HG03280 (cell line): Measurements from ENCODE around the gene ARFGAP1.

ENCODE experiments used
- ATAC-seq: cut with Tn5 transposase; IDR thresholded peaks from one replicate; pipeline ENCODE4 v1.9.1; 2021; ENCODE audit warnings: mild to moderate bottlenecking, moderate library complexity; ENCODE audit not compliant: unreplicated experiment

The ARFGAP1 gene

GRCh38 chr20:63258781-63259180 is 13.8 kb upstream of the ARFGAP1 start:
- ATAC-seq, result no peak

GRCh38 chr20:63259734-63260460 is 12.7 kb upstream of the ARFGAP1 start:
- ATAC-seq, result no peak

DNA sequence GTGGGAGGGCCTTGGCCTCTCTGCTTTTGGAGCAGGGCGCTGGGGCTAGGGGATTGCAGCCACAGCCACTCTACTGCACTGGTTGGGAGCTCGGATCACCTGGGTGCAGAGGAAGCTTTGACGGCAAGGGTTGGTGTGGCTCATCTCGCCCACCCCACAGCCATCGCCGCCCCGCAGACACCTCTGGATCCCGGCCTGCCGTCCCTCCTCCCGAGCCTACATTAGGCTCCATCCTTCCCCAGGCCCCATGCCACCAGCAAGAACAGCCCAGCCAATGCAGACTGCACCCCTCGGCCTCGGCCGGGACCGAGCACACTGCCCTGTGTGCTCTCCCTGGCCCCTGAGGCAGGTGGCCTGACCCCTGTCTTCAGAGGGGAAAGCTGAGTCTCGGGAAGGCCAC is 12.1 kb upstream of the ARFGAP1 start:
- no peak for ATAC-seq

DNA sequence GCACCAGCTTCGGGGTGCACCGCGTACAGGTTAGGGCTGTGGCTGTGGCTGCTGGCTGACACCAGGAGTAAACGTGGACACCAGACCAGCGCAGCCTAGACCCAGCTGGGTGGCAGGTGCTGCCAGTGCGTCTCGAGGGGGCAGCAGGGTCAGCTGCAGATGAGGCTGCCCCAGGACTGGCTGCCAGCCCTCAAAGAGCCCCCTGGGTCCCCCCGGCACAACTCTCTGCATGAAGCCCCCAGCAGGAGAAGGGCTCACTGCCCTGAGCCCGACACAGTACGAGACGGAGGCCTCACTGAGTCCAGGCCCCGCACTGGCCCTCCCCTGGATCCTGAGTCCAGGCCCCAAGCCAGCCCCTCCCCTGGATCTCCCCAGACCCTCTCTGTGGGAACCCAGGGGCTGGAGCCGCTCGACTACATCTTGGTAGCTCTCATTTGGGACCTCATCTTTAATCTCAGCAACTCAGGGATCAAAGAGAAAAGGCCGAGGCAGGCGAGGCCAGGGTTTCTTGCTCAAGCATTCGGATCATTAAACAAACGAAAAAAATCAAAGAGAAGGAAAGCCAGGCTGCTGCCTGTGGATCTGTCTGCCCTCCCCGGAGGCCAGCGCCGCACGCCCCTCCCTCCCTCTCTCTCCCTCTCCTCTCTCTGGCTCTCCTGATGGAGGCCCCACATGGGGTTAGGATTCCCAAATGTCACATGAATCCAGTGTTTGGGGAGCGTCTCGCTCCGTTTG is 11.4 kb upstream of the ARFGAP1 start:
- ATAC-seq, result no peak

GRCh38 chr20:63261795-63262528 is 10.7 kb upstream of the ARFGAP1 start:
- ATAC-seq, result no peak

- no peak for ATAC-seq
These were observed 9.8 kb upstream of the ARFGAP1 start for GRCh38 chr20:63262836-63263235.

- ATAC-seq, result no peak
These were observed 8.6 kb upstream of the ARFGAP1 start for GRCh38 chr20:63264000-63264399.

DNA sequence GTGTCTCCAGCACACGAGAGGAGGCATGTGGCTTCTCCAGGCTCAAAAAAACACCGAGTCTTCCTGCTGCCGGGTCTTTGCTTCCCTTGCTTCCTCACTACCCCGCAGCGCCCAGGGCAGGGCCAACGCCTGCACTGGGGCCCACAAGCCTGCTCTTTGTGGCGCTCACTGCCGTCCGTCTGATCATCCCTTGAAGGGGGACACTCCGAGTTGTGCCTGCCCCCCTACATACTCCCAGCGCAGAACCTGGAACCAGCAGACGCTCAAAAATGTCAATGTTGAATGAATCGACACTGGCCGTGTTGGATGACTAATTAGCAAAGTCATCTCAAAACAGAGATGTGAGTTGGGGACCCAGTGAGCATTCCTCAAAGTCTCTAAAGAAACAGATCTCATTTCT is 8.1 kb upstream of the ARFGAP1 start:
- ATAC-seq, result no peak

DNA sequence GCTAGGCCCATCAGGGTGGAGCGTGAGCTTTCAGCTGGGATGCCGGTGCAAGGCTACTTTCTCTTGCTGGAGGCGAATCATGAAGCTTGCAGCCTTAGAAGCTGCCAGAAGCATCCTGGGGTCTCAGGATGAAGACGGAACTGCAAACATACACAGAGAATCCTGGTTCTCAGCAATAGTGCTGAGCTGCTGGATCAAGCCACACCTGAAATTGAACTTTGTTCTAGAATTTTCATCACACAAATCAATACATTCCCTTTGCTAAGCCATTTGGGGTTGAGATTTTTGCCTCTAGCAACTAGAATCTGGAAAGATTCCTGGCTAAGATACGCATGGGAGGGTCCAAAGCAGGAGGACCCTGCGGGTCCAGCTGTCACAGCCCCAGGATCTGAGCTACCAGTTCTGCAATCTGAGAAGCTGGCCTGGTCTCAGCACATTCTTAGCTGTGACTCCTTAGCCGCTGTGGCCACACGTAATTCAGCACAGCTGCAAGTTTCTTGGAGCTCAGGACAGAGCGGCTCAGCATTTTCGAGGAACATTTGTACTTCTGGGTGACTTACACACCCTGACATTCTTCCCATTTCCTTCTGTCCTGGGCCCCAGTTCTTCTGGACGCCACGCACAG is 6.6 kb upstream of the ARFGAP1 start:
- no peak for ATAC-seq

- ATAC-seq, result no peak
These were observed 4.9 kb upstream of the ARFGAP1 start for GRCh38 chr20:63267691-63268090.

DNA sequence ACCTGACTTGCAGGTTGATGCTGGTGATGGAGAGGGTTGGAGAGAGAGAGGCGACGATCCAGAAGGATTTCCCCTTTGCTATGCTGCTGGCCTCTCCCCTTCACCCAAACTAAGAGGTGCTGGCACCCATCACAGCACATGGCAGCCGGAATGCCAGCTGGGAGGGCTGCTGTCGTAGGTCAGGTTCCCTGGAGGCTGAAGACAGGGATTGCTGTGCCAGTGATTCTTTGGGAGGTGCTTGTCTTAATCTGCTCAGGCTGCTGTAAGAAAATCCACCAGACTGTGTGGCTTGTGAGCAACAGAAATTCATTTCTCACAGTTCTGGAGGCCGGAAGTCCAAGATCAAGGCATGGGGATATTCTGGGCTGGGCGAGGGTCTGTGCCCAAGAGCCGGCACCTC is 4.4 kb upstream of the ARFGAP1 start:
- ATAC-seq, result no peak

DNA sequence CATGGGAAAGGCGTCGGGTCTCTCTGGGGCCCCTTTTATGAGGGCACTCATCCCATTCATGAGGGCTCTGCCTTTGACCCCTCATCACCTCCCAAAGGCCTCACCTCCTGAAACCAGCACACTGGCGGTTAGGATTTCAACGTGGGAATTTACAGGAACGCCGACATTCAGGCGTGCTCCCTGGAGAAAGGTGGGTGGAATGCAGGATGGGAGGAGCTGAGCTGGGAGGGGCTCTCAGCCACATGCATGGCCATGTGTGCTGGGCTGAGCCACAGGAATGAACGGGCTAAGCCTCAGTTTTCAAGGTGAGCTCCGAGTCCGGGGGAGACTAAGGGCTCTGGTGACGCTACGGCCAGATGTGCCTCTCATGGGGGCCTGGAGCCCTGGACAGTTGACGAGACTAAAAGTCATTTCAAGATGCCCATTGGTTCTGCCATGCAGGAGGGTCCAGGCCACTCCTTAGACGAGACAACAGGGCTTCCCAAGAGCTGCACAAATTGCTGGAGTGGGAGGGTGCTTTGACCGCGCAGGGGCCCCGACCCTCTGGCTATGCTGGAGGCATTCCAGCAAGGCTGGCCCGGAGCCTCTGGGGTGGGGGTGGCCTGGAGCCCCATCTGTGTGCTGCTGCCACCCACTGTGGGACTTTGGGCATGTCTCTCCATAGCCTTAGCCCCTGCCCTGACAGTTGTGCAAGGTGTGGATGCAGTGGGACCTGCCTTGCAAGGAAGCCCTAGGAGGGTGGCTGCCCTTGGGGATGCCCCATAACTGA is 3.8 kb upstream of the ARFGAP1 start:
- ATAC-seq, result no peak

DNA sequence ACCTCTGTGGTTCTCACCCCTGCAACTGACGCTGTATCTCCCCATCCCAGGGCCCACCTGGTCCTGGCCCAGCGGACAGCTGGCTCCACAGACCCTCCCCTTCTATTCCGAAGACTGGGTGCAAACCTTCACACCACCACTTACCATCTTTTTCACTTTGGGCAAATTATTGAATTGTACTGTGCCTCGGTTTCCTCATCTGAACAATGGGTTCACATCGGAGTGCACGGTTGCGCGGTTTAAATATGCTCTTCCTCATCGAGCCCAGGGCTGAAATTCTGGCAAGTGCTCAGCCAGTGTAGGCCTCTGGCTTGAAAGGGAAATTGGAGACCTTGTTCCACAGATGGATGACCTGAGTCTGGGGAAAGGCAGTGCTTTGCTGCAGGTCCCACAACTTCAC is 2.9 kb upstream of the ARFGAP1 start:
- no peak for ATAC-seq

DNA sequence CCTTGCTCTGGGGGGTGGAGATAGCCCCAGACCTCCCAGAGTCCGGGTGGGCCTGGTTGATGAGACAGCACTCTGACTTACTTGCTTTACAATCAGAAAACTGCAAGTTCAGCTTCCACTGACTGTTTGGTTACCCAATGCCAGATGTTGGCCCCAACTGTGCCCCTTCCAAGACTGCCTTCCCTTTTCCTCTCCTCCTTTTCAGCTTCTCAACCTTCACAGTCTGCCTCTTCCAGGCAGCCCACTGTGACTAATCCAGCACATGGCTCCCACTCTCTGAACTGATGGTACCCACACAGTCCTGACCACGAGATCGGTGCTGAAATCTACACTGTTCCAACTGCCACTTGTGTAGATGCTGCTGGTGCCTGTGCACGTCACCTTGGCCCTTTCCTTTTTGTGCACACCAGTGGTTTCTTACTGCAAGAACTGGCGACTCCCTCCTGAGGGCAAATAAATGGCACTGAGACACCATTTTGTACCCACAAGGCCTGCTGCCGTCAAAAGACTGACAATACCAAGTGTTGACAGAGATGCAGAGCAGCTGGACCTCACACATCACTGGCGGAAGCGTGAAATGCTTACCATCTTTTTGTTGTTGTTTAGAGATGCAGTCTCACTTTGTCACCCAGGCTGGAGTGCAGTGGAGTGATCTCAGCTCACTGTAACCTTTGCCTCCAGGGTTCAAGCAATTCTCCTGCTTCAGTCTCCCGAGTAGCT is 1.8 kb upstream of the ARFGAP1 start:
- no peak for ATAC-seq

GRCh38 chr20:63273059-63273579 is 506 bp downstream of the ARFGAP1 start:
- ATAC-seq, result no peak

DNA sequence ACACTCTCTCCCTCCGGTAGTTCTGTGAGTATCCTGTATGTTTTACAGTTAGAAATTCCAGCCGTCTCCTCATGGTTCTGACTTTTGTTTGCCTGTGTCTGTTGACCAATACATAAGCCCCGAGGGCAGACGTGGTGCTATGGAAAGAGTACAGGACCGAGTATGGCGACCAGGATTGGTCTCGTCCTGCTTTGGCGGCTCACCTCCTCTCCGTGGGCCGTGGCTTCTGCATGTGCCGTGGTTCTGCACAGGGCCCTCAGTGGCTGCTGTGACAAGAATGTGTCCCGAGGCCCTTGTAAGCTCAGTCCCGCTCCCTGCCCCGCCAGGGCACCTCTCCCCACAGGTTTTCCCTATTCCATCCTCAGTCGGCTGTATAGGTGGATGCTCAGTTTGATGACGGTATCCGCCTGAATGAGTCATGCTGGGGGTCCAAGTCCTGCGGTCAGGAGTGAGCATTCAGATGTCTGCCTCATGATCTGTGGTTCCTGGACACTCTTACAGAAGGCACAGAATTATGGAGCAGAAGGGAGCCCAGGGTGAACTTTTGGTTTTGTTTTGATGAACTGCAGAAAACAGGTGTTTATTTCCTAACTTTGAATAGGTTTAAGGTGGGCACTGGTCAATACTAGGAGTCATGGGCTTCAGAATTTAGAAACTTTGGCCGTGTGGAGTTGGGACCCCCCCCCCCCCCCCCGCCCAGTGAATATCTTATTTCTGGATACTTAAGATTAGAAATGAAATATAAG is 1.2 kb downstream of the ARFGAP1 start:
- no peak for ATAC-seq

GRCh38 chr20:63274381-63275228 is 2.0 kb downstream of the ARFGAP1 start:
- ATAC-seq, result no peak

GRCh38 chr20:63275825-63276224 is 3.2 kb downstream of the ARFGAP1 start:
- no peak for ATAC-seq
